IMR-90 (cell line): ENCODE results near the gene PATJ. TPM values are rescaled to one million over a fixed set of nuclear protein-coding genes. Genes with fewer than 3 reads are reported as not detected.

Experiments
- ATAC-seq: fragments of 200-7000 bp; cut with Tn5 transposase; 2 replicates; pipeline ENCODE4 v1.9.1; 2020; ENCODE audit warnings: low read depth, mild to moderate bottlenecking, moderate library complexity
- BruUV-seq: library from RNA; stranded (reverse); fragments of 400-500 nt; replicated peaks from 2 replicates; lab custom pipeline; 2021; lab: Mats Ljungman, UMichigan
- CTCF ChIA-PET: fragments of 300-600 bp; formaldehyde crosslinking; extraction: SDS; loops from one replicate; lab custom pipeline; 2021; ENCODE audit warnings: antibody characterized with exemption; lab: Yijun Ruan, JAX
- POLR2A ChIA-PET: fragments of 300-600 bp; sonication (Branson Sonifier 250); formaldehyde crosslinking; loops from one replicate; lab custom pipeline; 2022; ENCODE audit warnings: antibody characterized with exemption; ENCODE audit not compliant: unreplicated experiment; lab: Charles Lee
- DNase-seq: peaks from one replicate; pipeline ENCODE4 v3.0.0; 2013
- H2AFZ ChIP-seq: replicated peaks from 2 replicates; pipeline ENCODE3; 2013; ENCODE audit warnings: low read length, mild to moderate bottlenecking; ENCODE audit not compliant: poor library complexity
- H2AK5ac ChIP-seq: 2 replicates; pipeline ENCODE4 v1.6.1; 2013; ENCODE audit warnings: low read depth, low read length, inconsistent platforms
- H2AK9ac ChIP-seq: replicated peaks from 2 replicates; pipeline ENCODE3; 2013; ENCODE audit warnings: mild to moderate bottlenecking, low read depth, low read length, moderate library complexity; ENCODE audit not compliant: poor library complexity
- H2BK120ac ChIP-seq: 2 replicates; pipeline ENCODE4 v1.6.1; 2013; ENCODE audit warnings: low read depth, low read length, inconsistent platforms
- H2BK15ac ChIP-seq: 3 replicates; pipeline ENCODE4 v1.6.1; 2013; ENCODE audit warnings: low read depth, low read length, inconsistent platforms
- H2BK20ac ChIP-seq: 2 replicates; pipeline ENCODE4 v1.6.1; 2013; ENCODE audit warnings: low read depth, mild to moderate bottlenecking, inconsistent platforms, low read length, moderate library complexity
- H2BK5ac ChIP-seq: 2 replicates; pipeline ENCODE4 v1.6.1; 2013; ENCODE audit warnings: mild to moderate bottlenecking, low read depth, low read length, inconsistent platforms; ENCODE audit not compliant: poor library complexity, severe bottlenecking
- H3K14ac ChIP-seq: replicated peaks from 2 replicates; pipeline ENCODE4 v1.6.1; 2013; ENCODE audit warnings: low read depth, low read length, inconsistent platforms
- H3K18ac ChIP-seq: 2 replicates; pipeline ENCODE4 v1.6.1; 2013; ENCODE audit warnings: low read depth, low read length, control low read depth
- H3K23ac ChIP-seq: 2 replicates; pipeline ENCODE4 v1.6.1; 2013; ENCODE audit warnings: low read depth, low read length, inconsistent platforms
- H3K27ac ChIP-seq: 2 replicates; pipeline ENCODE4 v1.5.1; 2013; ENCODE audit warnings: mild to moderate bottlenecking, control low read depth, low read length; ENCODE audit not compliant: insufficient read depth
- H3K27me3 ChIP-seq: 2 replicates; pipeline ENCODE4 v1.6.1; 2013; ENCODE audit warnings: low read length; ENCODE audit not compliant: control insufficient read depth, insufficient read depth
- H3K36me3 ChIP-seq: 2 replicates; pipeline ENCODE4 v1.6.1; 2013; ENCODE audit warnings: low read length, mixed read lengths; ENCODE audit not compliant: control insufficient read depth, insufficient read depth
- H3K4ac ChIP-seq: 2 replicates; pipeline ENCODE4 v1.6.1; 2013; ENCODE audit warnings: low read depth, low read length, inconsistent platforms
- H3K4me1 ChIP-seq: 2 replicates; pipeline ENCODE4 v1.6.1; 2013; ENCODE audit warnings: low read length, mixed read lengths; ENCODE audit not compliant: control insufficient read depth, insufficient read depth
- H3K4me2 ChIP-seq: 2 replicates; pipeline ENCODE4 v1.6.1; 2013; ENCODE audit warnings: low read depth, mild to moderate bottlenecking, control low read depth, low read length, moderate library complexity
- H3K4me3 ChIP-seq: 2 replicates; pipeline ENCODE4 v1.5.1; 2013; ENCODE audit warnings: low read depth, mild to moderate bottlenecking, control low read depth, low read length, moderate library complexity; ENCODE audit not compliant: insufficient read depth
- H3K56ac ChIP-seq: 2 replicates; pipeline ENCODE4 v1.6.1; 2013; ENCODE audit warnings: low read length, inconsistent platforms; ENCODE audit not compliant: insufficient read depth; ENCODE audit errors: extremely low read depth
- H3K79me1 ChIP-seq, 2 experiments: 2 replicates each; pipeline ENCODE4 v1.6.1; 2013; ENCODE audit warnings: low read length in 2 of 2, inconsistent platforms in 1 of 2, low read depth in 1 of 2
- H3K9ac ChIP-seq: 2 replicates; pipeline ENCODE4 v1.6.1; 2013; ENCODE audit warnings: low read depth, low read length, control low read depth
- H3K9me1 ChIP-seq: 2 replicates; pipeline ENCODE4 v1.6.1; 2013; ENCODE audit warnings: low read length, inconsistent platforms; ENCODE audit not compliant: insufficient read depth
- H3K9me3 ChIP-seq: 2 replicates; pipeline ENCODE4 v1.6.1; 2013; ENCODE audit warnings: low read length; ENCODE audit not compliant: control insufficient read depth, insufficient read depth
- H4K20me1 ChIP-seq: 2 replicates; pipeline ENCODE4 v1.6.1; 2013; ENCODE audit warnings: low read length, inconsistent platforms; ENCODE audit not compliant: insufficient read depth
- H4K5ac ChIP-seq: 2 replicates; pipeline ENCODE4 v1.6.1; 2013; ENCODE audit warnings: mild to moderate bottlenecking, low read depth, low read length, control low read depth
- H4K8ac ChIP-seq, 2 experiments: 2 replicates each; pipeline ENCODE4 v1.6.1; 2013; ENCODE audit warnings: low read depth in 2 of 2, low read length in 2 of 2, control low read depth in 1 of 2, inconsistent platforms in 1 of 2
- H4K91ac ChIP-seq: 2 replicates; pipeline ENCODE4 v1.6.1; 2013; ENCODE audit warnings: low read depth, low read length, inconsistent platforms; ENCODE audit not compliant: insufficient read depth
- MAZ ChIP-seq: IDR thresholded peaks from 2 replicates; pipeline ENCODE4 v1.6.1; 2012; ENCODE audit warnings: low read depth, mild to moderate bottlenecking, low read length, improper control_type of control experiment, moderate library complexity, borderline replicate concordance
- NFE2L2 ChIP-seq: fragments of 150-350 bp; IDR thresholded peaks from 2 replicates; pipeline ENCODE4 v1.6.1; 2016; ENCODE audit warnings: low read depth, mild to moderate bottlenecking, low read length
- RAD21 ChIP-seq: IDR thresholded peaks from 2 replicates; pipeline ENCODE4 v1.6.1; 2012; ENCODE audit warnings: low read length, improper control_type of control experiment
- WGBS, 2 experiments: methylation state at CpG; one replicate each; pipeline versions ENCODE4 v1.1.5 to v1.1.7; 2013; ENCODE audit warnings: missing lambda C conversion rate in 2 of 2; ENCODE audit not compliant: insufficient read length in 1 of 2; ENCODE audit errors: extremely low coverage in 2 of 2; 5-methylcytosine and 5-hydroxymethylcytosine counted together
- dilution Hi-C: fragments of 300-500 bp; cut with HindIII; formaldehyde crosslinking; loops from one replicate; pipeline ENCODE4 v1.14.3; 2018; ENCODE audit warnings: low sequenced_read_pairs; ENCODE audit not compliant: unreplicated experiment
- in situ Hi-C: fragments of 300-500 bp; cut with MboI; formaldehyde crosslinking; loops from 3 replicates; pipeline ENCODE4 v1.14.3; 2019; ENCODE audit warnings: low sequenced_read_pairs, inconsistent platforms, mixed read lengths
- intact Hi-C: fragments of 100-400 bp; cut with micrococcal nuclease; formaldehyde crosslinking; loops from 2 replicates; pipeline ENCODE4 v1.10.0; 2022
- polyA plus RNA-seq, 3 experiments: library from polyadenylated mRNA; depleted of rRNA; stranded (reverse); fragments of >200 nt; gene quantifications; 2 replicates each; pipeline ENCODE4 v1.2.3, GENCODE V29; 2012; ENCODE audit warnings: low replicate concordance in 1 of 3
- total RNA-seq: library from RNA; depleted of rRNA; stranded (reverse); fragments of >200 nt; gene quantifications from 2 replicates; pipeline ENCODE4 v1.2.3, GENCODE V29; 2012

The PATJ gene
- total and polyA plus RNA-seq, 2 of the 4 experiments (the other 2 are of a cell fraction): 2.0 to 3.4 TPM

GRCh38 chr1:62045574-62045973 lies 303.3 kb downstream of the PATJ start:
- TF ChIP-seq NFE2L2: 0 out of 2 replicates have a peak, but pooled peaks have one; percentile 5
- no peak for TF ChIP-seq RAD21
- no peak for TF ChIP-seq MAZ
- Histone ChIP-seq H2BK15ac (no peak overlapping the region), H3K4me3 (no peak overlapping the region), H3K9me3 (no peaks in the 10 kb centered on the region), H2BK120ac (no peak overlapping the region), H4K8ac (no peak overlapping the region), H3K23ac (no peak overlapping the region), H3K79me1 (no peaks in the 10 kb centered on the region), H3K18ac (no peak overlapping the region), H3K27me3 (no peaks in the 10 kb centered on the region), H3K14ac (no peak overlapping the region), H4K91ac (no peak overlapping the region), H4K20me1 (no peaks in the 10 kb centered on the region), H3K36me3 (no peaks in the 10 kb centered on the region), H2BK20ac (no peak overlapping the region), H2AFZ (no peak overlapping the region), H2AK9ac (no peak overlapping the region), H3K27ac (no peak overlapping the region), H3K4me2 (no peak overlapping the region), H3K4ac (no peak overlapping the region), H2BK5ac (no peak overlapping the region), H4K5ac (no peak overlapping the region), H3K4me1 (no peaks in the 10 kb centered on the region), H3K9me1 (no peaks in the 10 kb centered on the region), H2AK5ac (no peak overlapping the region), H3K56ac (no peak overlapping the region), H3K9ac (no peak overlapping the region)
- no TSS peak for BruUV-seq
- intact Hi-C loops (no loop called here), dilution Hi-C loops (no loop called here), in situ Hi-C loops (no loop called here)
- CTCF ChIA-PET: no interaction called here
- DNase-seq (no peak), ATAC-seq (no peak)
- POLR2A ChIA-PET: no interaction called here
- 40% methylated on average over 1 of the region's 6 CpGs; no CpG with 5 or more reads in 1 of the 2 experiments for WGBS, 2 experiments
